Endodermal cell (in vitro differentiated cells): ENCODE results near the gene PTPRCAP. TPM values are rescaled to one million over a fixed set of nuclear protein-coding genes. Genes with fewer than 3 reads are reported as not detected.

Experiments
- DNase-seq: peaks from one replicate; pipeline ENCODE4 v3.0.0-alpha.2; 2017
- H3K27ac ChIP-seq: 2 replicates; pipeline ENCODE4 v1.5.1; 2013; ENCODE audit warnings: mild to moderate bottlenecking, low read depth, low read length, moderate library complexity
- H3K27me3 ChIP-seq: 2 replicates; pipeline ENCODE4 v1.6.1; 2013; ENCODE audit warnings: mild to moderate bottlenecking, low read length, moderate library complexity; ENCODE audit not compliant: insufficient read depth, control insufficient read depth, poor library complexity, severe bottlenecking
- H3K36me3 ChIP-seq: 2 replicates; pipeline ENCODE4 v1.7.0; 2013; ENCODE audit warnings: mild to moderate bottlenecking, low read length, moderate library complexity; ENCODE audit not compliant: control insufficient read depth, insufficient read depth
- H3K4me1 ChIP-seq: one replicate; pipeline ENCODE4 v1.7.0; 2013; ENCODE audit warnings: low read length; ENCODE audit not compliant: control insufficient read depth, insufficient read depth
- H3K4me3 ChIP-seq: 2 replicates; pipeline ENCODE4 v1.5.1; 2013; ENCODE audit warnings: mild to moderate bottlenecking, low read length, moderate library complexity
- H3K9ac ChIP-seq: 2 replicates; pipeline ENCODE4 v1.6.1; 2013; ENCODE audit warnings: mild to moderate bottlenecking, low read length, moderate library complexity; ENCODE audit not compliant: poor library complexity, severe bottlenecking; ENCODE audit errors: extremely low read depth
- H3K9me3 ChIP-seq: 2 replicates; pipeline ENCODE4 v1.6.1; 2013; ENCODE audit warnings: mild to moderate bottlenecking, low read length, moderate library complexity; ENCODE audit not compliant: control insufficient read depth
- H3K27ac Mint-ChIP-seq: 2 replicates; pipeline ENCODE4 v1.8.0; 2020; ENCODE audit warnings: mixed read lengths
- H3K27me3 Mint-ChIP-seq: 2 replicates; pipeline ENCODE4 v1.8.0; 2021; ENCODE audit warnings: mild to moderate bottlenecking, mixed read lengths; ENCODE audit not compliant: insufficient read depth
- H3K36me3 Mint-ChIP-seq: 2 replicates; pipeline ENCODE4 v1.8.0; 2020; ENCODE audit warnings: low read depth, mixed read lengths
- H3K4me1 Mint-ChIP-seq: 2 replicates; pipeline ENCODE4 v1.8.0; 2020; ENCODE audit warnings: mixed read lengths
- H3K4me3 Mint-ChIP-seq: 2 replicates; pipeline ENCODE4 v1.8.0; 2020; ENCODE audit warnings: mild to moderate bottlenecking, moderate library complexity, mixed read lengths
- H3K9me3 Mint-ChIP-seq: 2 replicates; pipeline ENCODE4 v1.8.0; 2020; ENCODE audit warnings: mild to moderate bottlenecking, mixed read lengths
- CTCF ChIP-seq: fragments of 200-600 bp; sonication (generic); conservative IDR thresholded peaks from 2 replicates; pipeline ENCODE4 v1.5.0; 2021; ENCODE audit warnings: antibody characterized with exemption, mild to moderate bottlenecking
- WGBS, 2 experiments: methylation state at CpG; one replicate each; pipeline versions ENCODE4 v1.1.5 to v1.1.7; 2013; ENCODE audit warnings: missing lambda C conversion rate in 2 of 2, mixed read lengths in 1 of 2; ENCODE audit not compliant: insufficient coverage in 1 of 2, insufficient read length in 1 of 2; 5-methylcytosine and 5-hydroxymethylcytosine counted together
- total RNA-seq, 2 donors: library from RNA; stranded (reverse); fragmentation: NEBNext Ultra II Directional in 1 of 2; extraction: Animal tissue kit (Norgen Biotek cat#: 25700) in 1 of 2; gene quantifications; 2 replicates in 1 of 2; 3 replicates in 1 of 2; pipeline ENCODE4 v1.2.1, GENCODE V29; 2021

The PTPRCAP gene
- total RNA-seq, 2 donors from 2014 or later, result 2.1 TPM; not detected in 1

GRCh38 chr11:67458266-67458665, 20.8 kb upstream of the PTPRCAP start:
- H3K9ac ChIP-seq, result no peak overlapping the region
- TF ChIP-seq CTCF, result no peak
- no peak overlapping the region for H3K27ac ChIP-seq
- H3K27me3 Mint-ChIP-seq, result peaks cover 8% of the 10 kb centered on the region
- H3K4me1 Mint-ChIP-seq, result no peaks in the 10 kb centered on the region
- H3K36me3 ChIP-seq, result no peaks in the 10 kb centered on the region
- no peak overlapping the region for H3K27ac Mint-ChIP-seq
- no peak for DNase-seq
- H3K4me3 ChIP-seq, result no peak overlapping the region
- H3K9me3 Mint-ChIP-seq, result no peaks in the 10 kb centered on the region
- H3K4me1 ChIP-seq, result no peaks in the 10 kb centered on the region
- H3K27me3 ChIP-seq, result no peaks in the 10 kb centered on the region
- no peak overlapping the region for H3K4me3 Mint-ChIP-seq
- 94 to 96% methylated on average over 15 to 19 of the region's 19 CpGs for WGBS, 2 experiments
- H3K36me3 Mint-ChIP-seq, result no peaks in the 10 kb centered on the region
- no peaks in the 10 kb centered on the region for H3K9me3 ChIP-seq

- no peaks in the 10 kb centered on the region for H3K27me3 ChIP-seq
- no peak for TF ChIP-seq CTCF
- no peaks in the 10 kb centered on the region for H3K36me3 ChIP-seq
- Mint-ChIP-seq H3K9me3 (no peaks in the 10 kb centered on the region), H3K4me3 (no peak overlapping the region), H3K27ac (no peak overlapping the region), H3K4me1 (no peaks in the 10 kb centered on the region), H3K36me3 (no peaks in the 10 kb centered on the region), H3K27me3 (peaks cover 8% of the 10 kb centered on the region)
- H3K9me3 ChIP-seq, result no peaks in the 10 kb centered on the region
- 87 to 93% methylated on average over 9 to 12 of the region's 12 CpGs for WGBS, 2 experiments
- no peaks in the 10 kb centered on the region for H3K4me1 ChIP-seq
- no peak for DNase-seq
- no peak overlapping the region for H3K27ac ChIP-seq
- H3K9ac ChIP-seq, result no peak overlapping the region
- no peak overlapping the region for H3K4me3 ChIP-seq
Measured at GRCh38 chr11:67457453-67457852, 20.0 kb upstream of the PTPRCAP start.

- Mint-ChIP-seq H3K27me3 (peaks cover 8% of the 10 kb centered on the region), H3K36me3 (no peaks in the 10 kb centered on the region), H3K27ac (no peak overlapping the region), H3K4me3 (no peak overlapping the region), H3K4me1 (no peaks in the 10 kb centered on the region), H3K9me3 (no peaks in the 10 kb centered on the region)
- no peak overlapping the region for H3K4me3 ChIP-seq
- H3K27me3 ChIP-seq, result no peaks in the 10 kb centered on the region
- 94 to 95% methylated on average over 11 to 25 of the region's 25 CpGs for WGBS, 2 experiments
- TF ChIP-seq CTCF, result no peak
- no peaks in the 10 kb centered on the region for H3K36me3 ChIP-seq
- H3K4me1 ChIP-seq, result no peaks in the 10 kb centered on the region
- no peak overlapping the region for H3K27ac ChIP-seq
- no peaks in the 10 kb centered on the region for H3K9me3 ChIP-seq
- H3K9ac ChIP-seq, result no peak overlapping the region
- DNase-seq, result no peak
Measured at GRCh38 chr11:67456068-67456705, 18.7 kb upstream of the PTPRCAP start.
